Activated B cell treated with CpG ODN at 0.5 μM for 24 hours (primary cell): Measurements from ENCODE around the gene MINDY4. TPM values are rescaled to one million over a fixed set of nuclear protein-coding genes. Genes with fewer than 3 reads are reported as not detected.

Experiments used
- ATAC-seq: fragments of 200-7000 bp; cut with Tn5 transposase; one replicate; pipeline ENCODE4 v1.10.0; 2021; ENCODE audit warnings: low read depth, mild to moderate bottlenecking, moderate library complexity
- CTCF ChIA-PET: fragments of 350-600 bp; sonication (Branson Sonifier 250); formaldehyde crosslinking; loops from one replicate; lab custom pipeline; 2021; ENCODE audit warnings: antibody characterized with exemption; lab: Charles Lee
- POLR2A ChIA-PET: fragments of 350-600 bp; sonication (Branson Sonifier 250); formaldehyde crosslinking; loops from one replicate; lab custom pipeline; 2021; ENCODE audit warnings: antibody characterized with exemption; lab: Charles Lee
- DNase-seq: peaks from one replicate; pipeline ENCODE4 v3.0.0; 2022
- H3K27ac Mint-ChIP-seq: one replicate; pipeline ENCODE4 v1.8.0; 2020; ENCODE audit warnings: mixed read lengths
- H3K27me3 Mint-ChIP-seq: one replicate; pipeline ENCODE4 v1.8.0; 2021; ENCODE audit warnings: mixed read lengths
- H3K36me3 Mint-ChIP-seq: one replicate; pipeline ENCODE4 v1.8.0; 2021; ENCODE audit warnings: low read depth, mixed read lengths
- H3K4me1 Mint-ChIP-seq: one replicate; pipeline ENCODE4 v1.8.0; 2021; ENCODE audit warnings: mixed read lengths
- H3K4me3 Mint-ChIP-seq: one replicate; pipeline ENCODE4 v1.8.0; 2020; ENCODE audit warnings: mild to moderate bottlenecking, mixed read lengths
- H3K9me3 Mint-ChIP-seq: one replicate; pipeline ENCODE4 v1.8.0; 2020; ENCODE audit warnings: mixed read lengths
- CTCF ChIP-seq: fragments of 200-600 bp; IDR thresholded peaks from one replicate; pipeline ENCODE4 v1.8.0; 2022; ENCODE audit warnings: antibody characterized with exemption, mild to moderate bottlenecking
- intact Hi-C: fragments of 100-400 bp; cut with micrococcal nuclease; formaldehyde crosslinking; loops from one replicate; pipeline ENCODE4 v1.15.1; 2024
- total RNA-seq: library from RNA; stranded (reverse); gene quantifications from 2 replicates; pipeline ENCODE4 v1.2.3, GENCODE V29; 2022

Gene MINDY4
- total RNA-seq, 1 donor from 2014 or later, result 1.2 TPM

GRCh38 chr7:30910411-30911073 lies 139.3 kb downstream of the MINDY4 start:
- no peaks in the 10 kb centered on the region for H3K4me1 Mint-ChIP-seq

GRCh38 chr7:30911133-30911532 lies 139.9 kb downstream of the MINDY4 start:
- DNase-seq (no peak), ATAC-seq (no peak)
- H3K27ac Mint-ChIP-seq, result no peak overlapping the region
- ChIA-PET POLR2A (no interaction called here), CTCF (no interaction called here)
- no peaks in the 10 kb centered on the region for H3K36me3 Mint-ChIP-seq
- no peaks in the 10 kb centered on the region for H3K9me3 Mint-ChIP-seq
- H3K27me3 Mint-ChIP-seq, result peaks cover 6% of the 10 kb centered on the region
- intact Hi-C loops, result no loop called here
- no peak for TF ChIP-seq CTCF
- no peaks in the 10 kb centered on the region for H3K4me1 Mint-ChIP-seq
- no peak overlapping the region for H3K4me3 Mint-ChIP-seq

More at GRCh38 chr7:30910411-30911073, 139.3 kb downstream of the MINDY4 start:
- intact Hi-C loops, result no loop called here
- no peaks in the 10 kb centered on the region for H3K36me3 Mint-ChIP-seq
- POLR2A ChIA-PET, result no interaction called here
- H3K27ac Mint-ChIP-seq, result no peak overlapping the region
- ATAC-seq (no peak), DNase-seq (no peak)
- no peaks in the 10 kb centered on the region for H3K9me3 Mint-ChIP-seq
- no peak overlapping the region for H3K4me3 Mint-ChIP-seq
- CTCF ChIA-PET, result no interaction called here
- H3K27me3 Mint-ChIP-seq, result peaks cover 6% of the 10 kb centered on the region
- TF ChIP-seq CTCF, result no peak

GRCh38 chr7:30911561-30911969 lies 140.3 kb downstream of the MINDY4 start, which contains the start of gene AQP1:
Gene AQP1, plus strand, starts transcription at chr7:30911853. Its CDS starts 57 bp downstream, at chr7:30911910.
- Mint-ChIP-seq H3K36me3 (no peaks in the 10 kb centered on the region), H3K4me1 (no peaks in the 10 kb centered on the region), H3K4me3 (no peak within 1 kb of the TSS), H3K9me3 (no peaks in the 10 kb centered on the region), H3K27ac (no peak within 1 kb of the TSS), H3K27me3 (peaks cover 6% of the 10 kb centered on the region)
- intact Hi-C loops, result no loop called here
- CTCF ChIA-PET, result no interaction called here
- POLR2A ChIA-PET, result no interaction called here
- ATAC-seq (no peak), DNase-seq (no peak)
- TF ChIP-seq CTCF, result no peak

- no peak for TF ChIP-seq CTCF
- no peaks in the 10 kb centered on the region for H3K9me3 Mint-ChIP-seq
- H3K27ac Mint-ChIP-seq, result no peak overlapping the region
- H3K4me3 Mint-ChIP-seq, result no peak overlapping the region
- H3K4me1 Mint-ChIP-seq, result no peaks in the 10 kb centered on the region
- ChIA-PET CTCF (no interaction called here), POLR2A (no interaction called here)
- ATAC-seq (no peak), DNase-seq (no peak)
- H3K27me3 Mint-ChIP-seq, result peaks cover 6% of the 10 kb centered on the region
- intact Hi-C loops, result no loop called here
- no peaks in the 10 kb centered on the region for H3K36me3 Mint-ChIP-seq
Observed at GRCh38 chr7:30912021-30912730, 141.0 kb downstream of the MINDY4 start.

GRCh38 chr7:30912731-30912985 lies 141.4 kb downstream of the MINDY4 start:
- intact Hi-C loops, result no loop called here
- H3K27ac Mint-ChIP-seq, result no peak overlapping the region
- peaks cover 6% of the 10 kb centered on the region for H3K27me3 Mint-ChIP-seq
- no peaks in the 10 kb centered on the region for H3K9me3 Mint-ChIP-seq
- ChIA-PET POLR2A (no interaction called here), CTCF (no interaction called here)
- DNase-seq, result no peak
- ATAC-seq, result no peak
- TF ChIP-seq CTCF, result no peak
- H3K4me1 Mint-ChIP-seq, result no peaks in the 10 kb centered on the region
- H3K36me3 Mint-ChIP-seq, result no peaks in the 10 kb centered on the region
- no peak overlapping the region for H3K4me3 Mint-ChIP-seq
